HG03108 (cell line): ENCODE measurements around the gene HSD17B2.
"Not testable (repeated sequence)": the region's sequence is repeated elsewhere in the genome, so short reads cannot be mapped to it uniquely, and the experiment has no call there.

Experiments
- ATAC-seq: cut with Tn5 transposase; IDR thresholded peaks from one replicate; pipeline ENCODE4 v1.9.1; 2021; ENCODE audit warnings: moderate library complexity; ENCODE audit not compliant: unreplicated experiment

Gene HSD17B2

DNA sequence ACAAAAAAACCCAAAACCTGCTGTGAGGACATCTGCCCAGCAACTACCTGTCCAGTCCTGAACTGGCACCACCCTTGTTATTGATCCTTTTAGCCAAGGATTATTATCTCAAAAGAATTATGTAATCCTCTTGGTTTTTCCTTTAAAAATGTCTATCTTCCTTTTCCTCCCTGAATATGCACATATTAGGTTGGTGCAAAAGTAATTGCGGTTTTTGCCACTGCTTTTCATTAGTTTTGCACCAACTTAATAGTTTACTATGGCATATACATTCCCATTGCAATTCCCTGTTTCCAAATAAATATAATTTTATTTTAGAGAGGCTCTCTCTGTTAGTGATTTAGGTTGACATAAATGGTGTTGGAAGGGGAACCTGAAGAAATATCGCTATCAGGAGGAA, 83.7 kb downstream of the HSD17B2 start:
- ATAC-seq, result no peak

DNA sequence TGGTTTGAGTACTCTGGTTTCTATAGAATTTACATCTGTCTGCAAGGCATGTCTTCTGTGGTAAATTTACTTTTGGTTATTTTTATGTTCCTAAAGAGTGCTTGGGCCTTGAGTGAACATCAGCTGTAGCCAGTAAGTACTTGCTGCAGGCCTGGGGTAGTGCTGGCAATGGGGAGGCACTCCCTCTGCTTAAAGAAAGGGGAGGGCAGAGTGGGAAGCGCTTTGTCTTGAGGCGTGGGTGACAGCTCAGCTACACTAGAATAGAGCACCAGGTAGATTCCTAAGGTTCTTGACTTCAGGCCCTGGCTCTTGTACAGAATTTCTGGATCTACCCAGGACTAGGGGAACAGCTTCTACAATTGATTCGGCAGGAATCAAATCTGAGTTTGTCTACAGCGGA, 84.4 kb downstream of the HSD17B2 start:
- ATAC-seq, result no peak

DNA sequence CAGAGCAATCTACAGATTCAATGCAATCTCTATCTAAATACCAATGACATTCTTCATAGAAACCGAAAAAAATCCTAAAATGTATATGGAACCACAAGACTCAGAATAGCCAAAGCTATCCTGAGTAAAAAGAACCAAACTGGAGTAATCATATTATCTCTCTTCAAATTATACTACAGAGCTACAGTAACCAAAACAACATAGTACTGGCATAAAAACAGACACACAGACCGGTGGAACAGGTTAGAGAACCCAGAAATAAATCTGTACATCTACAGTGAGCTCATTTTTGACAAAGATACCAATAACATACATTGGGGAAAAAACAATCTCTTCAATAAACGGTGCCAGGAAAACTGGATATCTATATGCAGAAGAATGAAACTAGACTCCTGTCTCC, 89.6 kb downstream of the HSD17B2 start:
- no peak for ATAC-seq

DNA sequence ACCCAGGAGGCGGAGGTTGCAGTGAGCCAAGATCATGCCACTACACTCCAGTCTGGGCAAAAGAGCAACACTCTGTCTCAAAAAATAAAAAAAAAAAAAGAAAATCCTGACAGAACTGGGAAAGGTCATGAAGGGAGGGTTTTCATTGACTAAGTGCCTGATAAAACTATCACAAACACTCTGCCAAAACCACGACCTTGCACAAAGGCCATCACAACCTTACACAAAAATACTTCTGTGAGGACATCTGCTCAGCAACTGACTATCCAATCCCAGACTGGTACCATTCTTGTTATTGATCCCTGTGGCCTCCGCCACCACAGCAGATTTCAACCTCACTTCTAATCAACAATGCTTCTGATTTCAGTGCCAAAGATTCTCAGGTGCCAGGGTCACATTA, 94.8 kb downstream of the HSD17B2 start:
- ATAC-seq, result no peak

DNA sequence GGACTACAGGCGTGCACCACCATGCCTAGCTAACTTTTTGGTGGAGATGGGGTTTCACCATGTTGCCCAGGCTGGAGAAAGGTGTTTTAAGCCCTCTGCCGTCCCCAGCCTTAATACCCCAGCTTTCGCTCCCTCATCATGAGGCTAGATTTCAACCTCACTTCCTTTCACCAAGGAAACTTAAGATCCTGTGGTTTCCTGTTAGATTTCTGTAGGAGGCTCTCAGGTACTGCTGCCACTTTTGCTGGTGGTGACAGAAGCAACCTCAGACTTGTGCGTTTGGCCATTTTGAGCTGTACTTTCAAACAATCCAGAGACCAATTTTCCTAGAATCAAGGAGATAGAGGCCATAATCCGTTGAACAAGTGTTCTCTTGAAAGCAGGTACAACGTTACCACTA, 98.7 kb downstream of the HSD17B2 start:
- ATAC-seq, result no peak

DNA sequence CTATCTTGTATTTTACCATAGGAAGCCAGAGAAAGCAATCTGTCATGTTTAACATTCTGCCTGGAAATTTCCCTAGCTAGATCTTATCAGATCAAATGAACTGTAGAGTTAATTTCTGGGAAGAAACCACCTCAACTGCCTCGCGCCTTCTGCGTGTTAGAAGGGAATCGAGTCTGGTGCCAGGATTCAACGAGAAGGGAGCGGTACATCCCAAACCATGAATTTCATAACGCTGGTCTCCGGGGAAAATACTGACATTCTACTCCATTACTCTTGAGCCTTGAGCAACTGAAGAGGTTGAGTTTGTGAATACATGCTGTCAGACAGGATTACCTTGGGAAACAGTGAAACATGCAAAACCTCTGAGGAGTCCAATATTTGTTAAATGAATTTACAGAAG, 99.8 kb downstream of the HSD17B2 start:
- no peak for ATAC-seq

DNA sequence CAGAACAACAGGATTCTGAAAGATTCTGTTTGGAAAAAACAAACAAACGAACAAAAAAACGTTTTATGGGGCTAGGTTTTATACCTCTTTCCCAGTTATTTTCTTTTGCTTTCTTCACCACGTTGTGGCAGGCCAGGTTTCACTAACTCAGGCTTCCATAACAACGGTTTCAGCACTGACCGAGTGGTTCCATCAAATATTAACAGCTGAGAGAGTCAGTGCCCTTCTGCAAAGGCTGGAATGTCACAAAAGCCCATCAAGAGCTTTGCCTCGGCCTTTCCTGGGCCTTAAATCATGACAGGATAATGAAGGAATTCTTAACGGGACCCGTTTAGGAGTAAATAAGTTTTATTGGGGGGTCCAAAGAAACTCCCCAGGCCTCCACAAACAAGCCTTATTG, 100.8 kb downstream of the HSD17B2 start:
- ATAC-seq, result no peak

DNA sequence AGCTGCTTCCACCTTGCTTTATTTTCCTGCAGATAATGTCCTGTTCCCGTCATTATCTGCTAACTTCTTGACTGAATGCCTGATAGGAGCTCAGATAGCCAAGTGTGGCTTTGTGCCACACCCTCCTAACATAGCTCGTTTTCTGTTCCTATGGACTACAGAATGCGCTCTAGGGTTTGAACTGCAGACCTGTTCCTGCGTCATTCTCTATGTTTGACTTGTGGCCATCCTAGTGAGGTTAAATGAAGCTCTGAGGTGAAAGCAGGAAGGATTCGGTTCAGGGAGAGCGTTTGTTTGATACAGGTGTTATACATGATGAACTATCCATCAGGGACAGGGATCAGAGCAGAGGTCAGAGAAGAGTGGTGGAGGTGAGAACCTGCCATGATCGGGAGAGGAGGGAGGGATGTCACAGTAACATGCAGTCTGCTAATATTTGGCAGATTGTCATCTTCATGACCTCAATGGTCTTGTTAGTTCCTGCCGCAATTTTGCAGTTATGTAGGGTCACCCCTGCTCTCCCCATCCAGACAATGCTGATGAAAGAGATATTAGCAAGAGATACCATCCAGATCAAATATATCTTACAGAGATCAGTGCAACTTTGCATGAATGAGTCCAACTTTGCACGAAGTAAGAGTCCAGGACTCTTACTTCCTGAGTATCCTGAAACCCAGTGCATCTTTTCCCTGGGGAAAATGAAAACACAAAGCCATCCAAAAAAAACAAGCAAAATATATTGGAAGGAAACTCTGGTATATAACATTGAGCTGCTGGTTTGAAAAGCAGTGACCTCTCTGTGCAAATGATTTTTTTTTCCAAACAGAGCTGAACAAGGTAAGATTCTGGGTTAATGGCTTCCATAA, 102.1 kb downstream of the HSD17B2 start:
- ATAC-seq, result no peak

DNA sequence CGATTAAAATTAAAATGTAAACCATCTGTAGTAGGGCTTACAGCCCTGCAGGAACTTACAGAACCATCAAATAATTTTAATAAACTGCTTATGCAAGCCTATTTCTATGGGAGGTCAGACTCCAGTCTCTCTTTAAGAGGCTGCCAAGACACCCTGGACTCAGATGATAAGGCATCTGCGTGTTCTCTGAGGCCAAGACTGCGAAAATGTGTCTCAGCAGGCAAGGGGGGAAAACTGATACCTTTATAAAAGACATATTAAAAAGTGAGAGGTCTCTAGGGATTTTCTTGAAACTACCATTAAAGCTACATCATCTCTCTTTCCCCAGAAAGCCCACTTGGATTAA, 102.7 kb downstream of the HSD17B2 start:
- ATAC-seq, result no peak

DNA sequence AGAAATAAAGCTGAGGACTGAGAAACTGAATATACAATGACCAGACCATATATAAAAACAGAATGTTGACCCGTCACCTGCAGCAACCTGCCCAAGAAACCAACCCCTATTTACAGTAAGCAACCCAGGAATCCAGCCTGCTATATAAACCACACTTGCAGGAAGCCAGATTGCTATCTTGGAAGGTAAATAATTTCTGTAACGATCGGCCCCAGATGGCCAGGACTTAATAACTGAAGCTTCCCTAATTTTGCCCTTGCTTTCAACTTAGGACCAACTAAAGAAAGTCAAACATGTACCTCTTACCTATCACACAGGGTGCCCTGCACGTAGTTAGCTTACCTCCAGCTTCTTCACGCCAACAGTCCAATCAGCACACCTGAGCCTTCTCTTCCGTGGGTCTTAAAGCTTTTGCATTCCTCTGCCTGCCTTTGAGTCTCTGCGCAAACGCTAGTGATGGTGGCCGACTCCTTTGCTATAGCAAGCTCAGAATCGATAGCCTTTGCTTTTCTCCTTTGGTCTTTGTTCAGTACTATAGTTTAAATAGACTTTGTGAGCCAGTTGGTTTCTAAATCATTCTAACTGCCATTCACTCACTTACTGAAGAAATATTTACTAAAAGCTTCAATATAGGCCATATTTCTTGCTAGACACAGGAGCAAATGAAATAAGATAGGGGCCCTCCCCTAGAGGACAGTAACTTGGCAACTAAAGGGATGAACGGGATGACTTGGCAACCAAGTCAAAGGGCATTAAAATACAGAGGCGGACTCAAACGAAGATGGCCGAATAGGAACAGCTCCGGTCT, 103.6 kb downstream of the HSD17B2 start:
- no peak for ATAC-seq

DNA sequence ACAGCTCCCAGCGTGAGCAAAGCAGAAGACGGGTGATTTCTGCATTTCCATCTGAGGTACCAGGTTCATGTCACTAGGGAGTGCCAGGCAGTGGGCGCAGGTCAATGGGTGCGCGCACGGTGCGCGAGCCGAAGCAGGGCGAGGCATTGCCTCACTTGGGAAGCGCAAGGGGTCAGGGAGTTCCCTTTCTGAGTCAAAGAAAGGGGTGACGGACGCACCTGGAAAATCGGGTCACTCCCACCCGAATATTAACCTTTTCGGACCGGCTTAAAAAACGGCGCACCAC, 104.2 kb downstream of the HSD17B2 start:
- not testable (repeated sequence) for ATAC-seq

DNA sequence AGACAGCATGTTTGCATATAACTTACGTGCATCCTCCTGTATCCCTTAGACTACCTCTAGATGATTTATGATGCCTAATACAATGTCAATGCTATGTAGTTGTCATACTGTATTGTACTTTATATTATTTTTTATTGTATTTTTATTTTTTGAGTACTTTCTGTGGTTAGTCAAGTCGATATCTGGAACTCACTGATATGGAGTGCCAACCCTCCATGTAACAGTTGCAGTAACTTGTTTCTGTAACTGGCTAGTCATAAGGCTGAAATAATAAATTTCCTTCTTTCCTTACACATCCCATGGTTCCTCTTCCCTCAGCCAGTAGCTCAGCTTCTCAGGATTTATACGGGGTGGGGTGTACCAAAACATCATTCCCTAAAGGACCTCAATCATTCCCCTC, 111.5 kb downstream of the HSD17B2 start:
- no peak for ATAC-seq

DNA sequence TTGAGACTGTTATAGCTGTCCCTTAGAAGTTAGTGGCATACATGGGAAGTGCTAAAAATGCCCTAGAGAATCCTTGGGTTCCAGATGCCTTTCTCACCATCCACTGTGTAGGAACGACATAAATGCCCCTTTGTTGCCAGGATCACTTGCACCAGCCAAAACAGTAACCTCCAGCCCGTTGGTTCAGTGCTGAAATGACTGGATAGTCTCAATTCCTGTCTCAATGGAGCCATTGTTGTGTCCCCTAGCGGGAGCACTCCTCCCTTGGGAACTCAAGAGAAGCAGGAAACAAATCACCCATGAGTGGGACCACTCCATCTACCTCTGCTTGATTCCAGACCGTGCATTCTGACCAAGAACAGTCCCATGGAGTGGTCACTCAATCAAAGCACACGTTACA, 111.9 kb downstream of the HSD17B2 start:
- no peak for ATAC-seq

DNA sequence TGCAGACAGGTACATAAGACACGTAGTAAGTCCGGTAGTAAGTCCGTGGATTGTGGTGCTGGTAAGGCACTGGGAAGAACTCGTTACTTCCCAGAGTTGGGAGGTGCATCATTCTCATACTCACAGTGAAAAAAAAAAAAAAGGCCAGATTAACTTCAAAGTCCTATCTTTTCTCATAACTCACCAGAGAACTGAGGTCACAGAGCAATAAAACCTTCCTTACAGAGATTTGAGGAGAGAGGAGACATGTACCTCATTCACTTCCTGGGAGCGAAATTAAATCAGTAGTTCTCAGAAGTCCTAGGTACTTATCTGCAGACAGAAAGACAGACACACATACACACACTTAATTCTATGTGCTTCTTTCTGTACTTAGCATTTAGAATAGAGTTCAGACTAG, 112.5 kb downstream of the HSD17B2 start:
- no peak for ATAC-seq
